Activated T-helper 17 cell treated with anti-CD3 and anti-CD28 coated beads, Interleukin-2, amount 50 U/mL, for 72 hours (primary cell): Measurements from ENCODE around the gene MAIP1. TPM values are rescaled to one million over a fixed set of nuclear protein-coding genes. Genes with fewer than 3 reads are reported as not detected.

Experiments used
- ATAC-seq: fragments of 150-1000 bp; cut with Tn5 transposase; replicated peaks from 2 replicates; pipeline ENCODE4 v1.10.0; 2021; ENCODE audit warnings: mild to moderate bottlenecking, moderate library complexity
- H3K27ac Mint-ChIP-seq: one replicate; pipeline ENCODE4 v1.8.0; 2022; ENCODE audit warnings: mixed read lengths
- H3K27me3 Mint-ChIP-seq: one replicate; pipeline ENCODE4 v1.8.0; 2022; ENCODE audit warnings: mixed read lengths
- H3K36me3 Mint-ChIP-seq: one replicate; pipeline ENCODE4 v1.8.0; 2022; ENCODE audit warnings: low read depth, mild to moderate bottlenecking, mixed read lengths
- H3K4me1 Mint-ChIP-seq: one replicate; pipeline ENCODE4 v1.8.0; 2022; ENCODE audit warnings: mixed read lengths
- H3K4me3 Mint-ChIP-seq: one replicate; pipeline ENCODE4 v1.8.0; 2022; ENCODE audit warnings: mild to moderate bottlenecking, mixed read lengths
- H3K9me3 Mint-ChIP-seq: one replicate; pipeline ENCODE4 v1.8.0; 2022; ENCODE audit warnings: mixed read lengths
- total RNA-seq, 2 donors: library from RNA; stranded (reverse); gene quantifications; one replicate each; pipeline ENCODE4 v1.2.3, GENCODE V29; 2022

Gene MAIP1
- total RNA-seq, 2 donors from 2014 or later: 22.8 to 35.3 TPM

DNA sequence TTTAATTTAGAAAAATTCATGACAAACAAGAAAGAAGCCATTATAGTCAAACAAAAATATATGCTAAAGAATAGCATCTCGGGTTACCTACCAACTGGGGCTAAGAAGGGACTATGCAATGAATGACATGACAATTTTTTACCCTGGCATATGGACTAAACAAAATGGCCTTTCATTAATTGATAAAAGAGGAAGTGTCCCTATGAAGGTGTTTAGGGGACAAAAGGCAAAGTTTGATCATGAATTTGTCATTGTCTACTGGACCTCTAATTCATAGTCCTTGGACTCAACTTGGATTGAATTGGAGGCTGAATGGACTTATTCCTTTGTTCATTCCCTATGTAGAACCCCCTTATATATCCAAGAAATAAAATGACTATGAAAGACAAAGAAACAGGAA lies 12.7 kb downstream of the MAIP1 start:
- H3K27me3 Mint-ChIP-seq: no peaks in the 10 kb centered on the region
- no peak overlapping the region for H3K4me3 Mint-ChIP-seq
- H3K27ac Mint-ChIP-seq: no peak overlapping the region
- no peaks in the 10 kb centered on the region for H3K9me3 Mint-ChIP-seq
- no peaks in the 10 kb centered on the region for H3K4me1 Mint-ChIP-seq
- ATAC-seq: no peak
- H3K36me3 Mint-ChIP-seq: peaks cover 67% of the 10 kb centered on the region

GRCh38 chr2:199972088-199972626 lies 16.8 kb downstream of the MAIP1 start:
- no peak for ATAC-seq
- H3K9me3 Mint-ChIP-seq: no peaks in the 10 kb centered on the region

GRCh38 chr2:199973703-199974102 lies 18.3 kb downstream of the MAIP1 start:
- peaks cover 14% of the 10 kb centered on the region for H3K4me1 Mint-ChIP-seq
- no peak overlapping the region for H3K4me3 Mint-ChIP-seq
- H3K9me3 Mint-ChIP-seq: no peaks in the 10 kb centered on the region
- no peak overlapping the region for H3K27ac Mint-ChIP-seq
- H3K27me3 Mint-ChIP-seq: no peaks in the 10 kb centered on the region
- no peak for ATAC-seq
- peaks cover 15% of the 10 kb centered on the region for H3K36me3 Mint-ChIP-seq

More at GRCh38 chr2:199972088-199972626, 16.8 kb downstream of the MAIP1 start:
- no peak overlapping the region for H3K27ac Mint-ChIP-seq
- H3K36me3 Mint-ChIP-seq: peaks cover 30% of the 10 kb centered on the region
- H3K4me3 Mint-ChIP-seq: no peak overlapping the region
- H3K27me3 Mint-ChIP-seq: no peaks in the 10 kb centered on the region
- no peaks in the 10 kb centered on the region for H3K4me1 Mint-ChIP-seq

GRCh38 chr2:199975273-199975895 lies 20.0 kb downstream of the MAIP1 start:
- H3K27me3 Mint-ChIP-seq: no peaks in the 10 kb centered on the region
- no peak for ATAC-seq
- no peak overlapping the region for H3K4me3 Mint-ChIP-seq
- no peaks in the 10 kb centered on the region for H3K9me3 Mint-ChIP-seq
- H3K36me3 Mint-ChIP-seq: peaks cover 6% of the 10 kb centered on the region
- H3K27ac Mint-ChIP-seq: peak overlapping the region; percentile 10
- H3K4me1 Mint-ChIP-seq: peaks cover 16% of the 10 kb centered on the region

GRCh38 chr2:199977984-199978415 lies 22.6 kb downstream of the MAIP1 start:
- Mint-ChIP-seq H3K27ac (peak overlapping the region; percentile 84), H3K4me3 (peak overlapping the region; percentile 50), H3K36me3 (no peaks in the 10 kb centered on the region), H3K9me3 (no peaks in the 10 kb centered on the region), H3K4me1 (peaks cover 16% of the 10 kb centered on the region), H3K27me3 (no peaks in the 10 kb centered on the region)
- ATAC-seq: peak; percentile 91

DNA sequence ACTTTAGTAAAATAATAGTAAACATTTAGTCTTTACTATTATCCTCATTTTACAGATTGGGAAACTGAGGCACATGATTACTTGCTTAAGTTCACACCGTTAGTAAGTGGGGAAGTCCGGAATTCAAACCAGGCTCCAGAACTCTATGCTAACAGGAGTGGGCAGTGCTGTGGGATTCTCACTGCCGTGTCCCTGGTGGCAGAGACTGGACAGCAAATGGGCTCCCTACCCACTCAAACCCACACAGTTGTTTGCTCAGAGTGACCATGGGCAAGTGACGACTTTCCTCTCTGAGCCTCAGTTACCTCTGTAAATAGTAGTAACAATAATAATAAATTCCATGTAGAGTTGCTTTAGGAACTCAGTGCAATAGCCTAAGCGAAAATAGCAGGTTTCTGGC lies 24.0 kb downstream of the MAIP1 start:
- Mint-ChIP-seq H3K9me3 (no peaks in the 10 kb centered on the region), H3K4me3 (peak overlapping the region; percentile 34), H3K27ac (no peak overlapping the region), H3K4me1 (peaks cover 16% of the 10 kb centered on the region), H3K27me3 (no peaks in the 10 kb centered on the region), H3K36me3 (no peaks in the 10 kb centered on the region)
- ATAC-seq: no peak

DNA sequence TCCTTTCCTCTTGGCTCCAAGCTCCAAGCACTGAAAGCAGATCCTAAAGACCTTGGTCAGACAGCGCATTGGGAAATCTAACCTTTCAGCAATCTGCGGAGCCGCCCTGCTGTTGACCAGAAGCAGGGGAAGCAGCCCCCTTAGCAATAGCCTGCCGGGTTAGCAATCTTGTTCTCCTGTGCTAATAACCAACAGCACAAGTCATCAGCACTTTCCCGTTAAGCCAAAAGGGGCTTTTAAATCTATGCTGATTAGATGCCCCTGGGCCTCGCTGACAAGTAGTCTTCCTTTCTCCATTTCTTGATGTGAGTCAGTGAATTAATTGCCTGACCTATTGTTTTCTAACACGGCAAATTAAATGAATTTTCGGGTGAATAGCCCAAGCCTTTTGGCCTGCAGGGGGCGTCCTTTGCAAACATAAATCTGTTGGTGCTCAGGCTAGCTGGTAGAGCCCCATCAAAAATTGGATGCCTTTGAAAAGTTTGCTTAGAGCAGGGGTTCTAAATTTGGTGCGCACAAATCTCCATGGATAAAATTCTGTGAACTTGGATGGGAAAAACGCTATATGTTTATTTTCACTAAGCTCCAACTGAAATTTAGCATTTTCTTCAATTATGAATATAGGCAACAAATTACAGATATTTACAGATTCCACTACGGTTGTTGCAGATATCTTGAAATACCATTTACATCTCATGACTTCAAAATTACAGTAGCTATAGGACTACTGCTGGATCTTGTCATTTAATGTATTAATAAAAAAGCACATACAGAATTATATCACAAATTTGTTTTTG lies 24.6 kb downstream of the MAIP1 start:
- Mint-ChIP-seq H3K27ac (no peak overlapping the region), H3K36me3 (no peaks in the 10 kb centered on the region), H3K4me3 (peak overlapping the region; percentile 34), H3K27me3 (no peaks in the 10 kb centered on the region), H3K4me1 (peaks cover 16% of the 10 kb centered on the region), H3K9me3 (no peaks in the 10 kb centered on the region)
- peak; percentile 26 for ATAC-seq

DNA sequence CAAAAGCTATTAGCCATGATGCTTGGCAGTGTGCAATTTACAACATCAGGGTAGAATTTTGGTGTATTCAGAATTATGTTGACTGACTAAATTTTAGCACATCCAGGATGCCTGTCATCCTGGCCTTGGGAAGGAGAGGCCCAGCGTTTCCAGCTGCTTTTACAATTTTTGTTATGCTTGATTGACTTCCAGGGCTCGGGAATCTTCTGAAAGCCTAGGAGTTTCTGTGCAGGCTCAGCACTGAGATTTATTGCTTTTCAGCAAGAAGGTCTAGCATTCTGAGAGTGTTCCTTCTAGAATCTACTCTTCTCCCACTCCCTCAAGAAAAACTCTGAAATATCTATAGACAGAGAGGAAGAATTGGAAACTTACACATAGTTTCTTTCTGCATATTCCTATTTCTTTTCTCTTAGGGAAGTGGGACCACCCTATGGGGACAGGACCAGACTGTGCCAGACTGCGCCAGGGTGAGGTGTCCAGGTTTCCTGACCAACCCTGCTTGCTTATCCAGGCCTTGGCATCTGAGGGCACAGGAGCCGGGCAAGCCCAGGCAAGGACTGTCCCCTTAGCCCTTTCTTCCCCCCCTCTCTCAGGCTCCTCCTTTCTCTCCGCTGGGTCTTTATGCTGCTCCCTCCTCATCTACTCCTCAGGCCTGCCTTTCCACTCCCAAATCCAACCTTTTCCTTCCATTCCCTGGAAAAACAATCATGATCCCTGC lies 26.9 kb downstream of the MAIP1 start:
- no peaks in the 10 kb centered on the region for H3K27me3 Mint-ChIP-seq
- H3K36me3 Mint-ChIP-seq: no peaks in the 10 kb centered on the region
- H3K9me3 Mint-ChIP-seq: no peaks in the 10 kb centered on the region
- no peak for ATAC-seq
- peaks cover 20% of the 10 kb centered on the region for H3K4me1 Mint-ChIP-seq
- no peak overlapping the region for H3K4me3 Mint-ChIP-seq
- H3K27ac Mint-ChIP-seq: no peak overlapping the region

DNA sequence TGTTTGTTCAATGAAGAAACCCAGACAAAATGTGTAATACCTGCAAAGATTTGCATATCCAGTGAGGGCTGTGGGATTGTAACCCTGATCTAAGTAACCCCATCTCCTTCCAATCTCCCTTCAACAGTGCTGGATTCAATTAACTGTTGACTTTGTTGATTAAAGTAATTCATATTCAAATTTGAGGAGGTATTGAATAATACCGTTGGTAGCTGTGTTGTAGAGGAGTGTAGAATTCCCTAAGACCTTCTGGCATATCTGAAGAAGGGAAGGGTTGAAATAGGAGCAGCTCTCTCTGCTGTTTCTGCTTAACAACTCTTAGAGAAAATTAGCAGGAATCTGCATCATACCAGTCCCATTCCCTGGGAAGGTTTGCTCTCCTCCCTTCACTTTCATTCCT lies 28.2 kb downstream of the MAIP1 start:
- Mint-ChIP-seq H3K4me3 (no peak overlapping the region), H3K9me3 (no peaks in the 10 kb centered on the region), H3K27me3 (no peaks in the 10 kb centered on the region), H3K36me3 (no peaks in the 10 kb centered on the region), H3K27ac (no peak overlapping the region), H3K4me1 (peaks cover 8% of the 10 kb centered on the region)
- no peak for ATAC-seq

GRCh38 chr2:199984159-199984558 lies 28.8 kb downstream of the MAIP1 start:
- ATAC-seq: no peak
- Mint-ChIP-seq H3K9me3 (no peaks in the 10 kb centered on the region), H3K4me3 (no peak overlapping the region), H3K27ac (no peak overlapping the region), H3K4me1 (peaks cover 4% of the 10 kb centered on the region), H3K27me3 (no peaks in the 10 kb centered on the region), H3K36me3 (no peaks in the 10 kb centered on the region)

GRCh38 chr2:199984755-199985154 lies 29.4 kb downstream of the MAIP1 start:
- Mint-ChIP-seq H3K4me1 (peaks cover 4% of the 10 kb centered on the region), H3K36me3 (no peaks in the 10 kb centered on the region), H3K4me3 (no peak overlapping the region), H3K27ac (no peak overlapping the region), H3K9me3 (no peaks in the 10 kb centered on the region), H3K27me3 (no peaks in the 10 kb centered on the region)
- no peak for ATAC-seq

DNA sequence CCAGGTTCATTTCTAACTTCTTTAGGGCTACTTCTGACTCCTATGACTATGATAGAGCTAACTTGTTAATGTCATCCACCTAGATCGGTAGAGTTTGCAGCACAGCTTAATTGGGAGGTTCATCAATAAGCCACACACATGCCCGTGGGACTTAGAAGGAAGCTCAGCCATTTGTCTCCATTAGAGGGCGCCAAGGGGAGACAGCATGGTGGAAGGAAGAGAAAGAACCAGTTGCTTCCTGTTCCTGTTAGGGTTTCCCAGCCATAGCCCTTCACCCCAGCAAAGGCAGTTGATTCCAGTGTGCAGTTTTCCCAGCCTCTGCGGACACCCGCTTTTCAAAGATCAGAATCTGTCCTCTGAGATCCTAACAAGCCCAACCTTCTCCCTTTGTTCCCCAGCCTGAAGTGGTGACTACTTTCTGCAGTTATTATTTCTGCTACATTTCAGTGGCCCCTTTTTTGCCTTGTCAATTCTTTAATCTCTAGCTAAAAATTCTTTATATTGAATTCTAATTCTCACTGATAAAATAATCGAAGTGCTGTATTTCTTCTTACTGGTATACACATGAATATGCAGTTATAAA lies 30.3 kb downstream of the MAIP1 start:
- ATAC-seq: peak; percentile 86
- H3K4me3 Mint-ChIP-seq: no peak overlapping the region
- H3K4me1 Mint-ChIP-seq: peaks cover 4% of the 10 kb centered on the region
- H3K9me3 Mint-ChIP-seq: no peaks in the 10 kb centered on the region
- H3K27me3 Mint-ChIP-seq: no peaks in the 10 kb centered on the region
- no peak overlapping the region for H3K27ac Mint-ChIP-seq
- H3K36me3 Mint-ChIP-seq: no peaks in the 10 kb centered on the region

DNA sequence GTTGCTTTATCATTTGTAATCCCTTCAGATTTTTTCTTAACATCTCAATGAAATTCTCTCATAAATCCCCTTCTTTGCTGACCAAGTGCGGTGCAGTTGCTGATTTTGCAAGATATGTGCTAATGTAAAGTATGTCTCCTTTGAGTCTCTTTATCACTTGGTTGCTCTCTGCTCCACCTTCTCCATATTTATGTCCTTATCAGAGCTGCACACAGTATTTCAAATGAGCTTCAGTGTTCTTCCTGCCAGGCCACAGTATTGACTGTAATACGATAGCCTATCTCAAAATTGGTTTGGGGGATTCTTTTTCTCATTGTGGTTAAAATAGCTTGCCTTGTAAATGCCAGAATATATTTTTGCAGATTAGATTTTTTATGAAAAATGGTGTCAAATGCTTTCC lies 32.2 kb downstream of the MAIP1 start:
- no peaks in the 10 kb centered on the region for H3K9me3 Mint-ChIP-seq
- H3K4me1 Mint-ChIP-seq: peaks cover 4% of the 10 kb centered on the region
- peaks cover 1% of the 10 kb centered on the region for H3K27me3 Mint-ChIP-seq
- no peak for ATAC-seq
- no peak overlapping the region for H3K27ac Mint-ChIP-seq
- H3K36me3 Mint-ChIP-seq: no peaks in the 10 kb centered on the region
- H3K4me3 Mint-ChIP-seq: no peak overlapping the region

DNA sequence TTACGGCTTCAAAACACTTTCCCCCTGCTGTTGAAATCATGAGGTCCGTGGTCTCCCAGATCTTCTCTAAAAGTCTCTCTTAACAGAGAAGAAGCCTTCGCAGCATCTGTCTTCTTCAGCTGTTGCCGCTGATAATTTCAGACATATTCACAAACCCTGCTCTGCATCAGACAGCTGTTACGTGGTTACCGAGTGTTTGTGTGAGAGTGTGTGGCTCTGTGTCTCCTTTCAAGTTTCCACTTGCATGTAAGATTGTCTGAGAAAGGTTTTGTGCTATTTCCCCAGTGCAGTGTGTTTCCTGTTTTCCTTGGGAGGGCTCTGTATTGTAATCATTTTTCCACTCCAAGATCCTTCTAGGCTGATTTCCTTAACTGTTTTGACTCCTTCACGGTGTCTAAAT lies 32.8 kb downstream of the MAIP1 start:
- H3K36me3 Mint-ChIP-seq: no peaks in the 10 kb centered on the region
- no peak for ATAC-seq
- H3K27me3 Mint-ChIP-seq: peaks cover 4% of the 10 kb centered on the region
- no peaks in the 10 kb centered on the region for H3K9me3 Mint-ChIP-seq
- H3K4me1 Mint-ChIP-seq: peaks cover 4% of the 10 kb centered on the region
- H3K4me3 Mint-ChIP-seq: no peak overlapping the region
- H3K27ac Mint-ChIP-seq: no peak overlapping the region
